ENCODE data around the gene PMEPA1.

DNA sequence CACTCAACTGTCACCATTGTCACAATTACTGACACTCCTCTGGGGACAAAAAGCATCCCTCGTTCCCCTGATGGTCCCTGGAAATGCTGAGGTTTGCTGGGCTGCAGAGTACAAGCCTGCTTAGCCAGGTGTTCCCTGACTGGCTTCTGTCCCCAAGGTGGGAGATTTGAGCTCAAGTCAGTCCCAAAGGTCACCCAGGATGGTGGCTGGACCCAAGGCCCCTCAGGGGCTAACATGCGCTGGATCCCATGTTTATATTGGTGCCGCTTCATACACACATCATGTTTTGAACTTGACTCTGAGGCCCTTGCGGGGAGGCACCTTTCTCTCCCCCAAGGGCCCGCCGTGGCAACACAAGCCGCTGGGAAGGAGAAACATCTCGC is 44.2 kb downstream of the PMEPA1 start:
- TF ChIP-seq, protein P1, sequence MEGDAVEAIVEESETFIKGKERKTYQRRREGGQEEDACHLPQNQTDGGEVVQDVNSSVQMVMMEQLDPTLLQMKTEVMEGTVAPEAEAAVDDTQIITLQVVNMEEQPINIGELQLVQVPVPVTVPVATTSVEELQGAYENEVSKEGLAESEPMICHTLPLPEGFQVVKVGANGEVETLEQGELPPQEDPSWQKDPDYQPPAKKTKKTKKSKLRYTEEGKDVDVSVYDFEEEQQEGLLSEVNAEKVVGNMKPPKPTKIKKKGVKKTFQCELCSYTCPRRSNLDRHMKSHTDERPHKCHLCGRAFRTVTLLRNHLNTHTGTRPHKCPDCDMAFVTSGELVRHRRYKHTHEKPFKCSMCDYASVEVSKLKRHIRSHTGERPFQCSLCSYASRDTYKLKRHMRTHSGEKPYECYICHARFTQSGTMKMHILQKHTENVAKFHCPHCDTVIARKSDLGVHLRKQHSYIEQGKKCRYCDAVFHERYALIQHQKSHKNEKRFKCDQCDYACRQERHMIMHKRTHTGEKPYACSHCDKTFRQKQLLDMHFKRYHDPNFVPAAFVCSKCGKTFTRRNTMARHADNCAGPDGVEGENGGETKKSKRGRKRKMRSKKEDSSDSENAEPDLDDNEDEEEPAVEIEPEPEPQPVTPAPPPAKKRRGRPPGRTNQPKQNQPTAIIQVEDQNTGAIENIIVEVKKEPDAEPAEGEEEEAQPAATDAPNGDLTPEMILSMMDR (conservative IDR thresholded peaks at IDR 0.05): no peak
- no peak for TF ChIP-seq ZFX (IDR thresholded peaks at IDR 0.05)
